ENCODE results near the gene BID. TPM values are rescaled to one million over a fixed set of nuclear protein-coding genes. Genes with fewer than 3 reads are reported as not detected.

BID gene
- total and polyA plus RNA-seq, 2 of the 8 experiments (the other 6 are each of a cell fraction or from before 2014, with no cell fraction given): 39.3 to 114 TPM

- H4K5ac ChIP-seq (ENCODE audit: insufficient read length, low read depth, low read length): no peak overlapping the region
- peaks cover 0 to 1% of the 10 kb centered on the region in 2 experiments for H4K20me1 ChIP-seq (replicated peaks in 1 of 2; ENCODE audit: control insufficient read depth in 1 of 2, insufficient read depth in 2 of 2, low read length in 2 of 2)
- H3K4me1 ChIP-seq (replicated peaks in 1 of 4; ENCODE audit: control insufficient read depth in 3 of 4, insufficient read depth in 4 of 4, low read length in 3 of 4): peaks cover 0 to 1% (median 0%) of the 10 kb centered on the region in 4 experiments; a peak in 2 of 7 replicates
- no peak overlapping the region for H3K4ac ChIP-seq (replicated peaks; ENCODE audit: insufficient read length, low read depth, low read length)
- no peak overlapping the region for H2AFZ ChIP-seq (ENCODE audit: low read length)
- no peak overlapping the region for H3K23ac ChIP-seq (ENCODE audit: insufficient read length)
- WGBS, 2 experiments (ENCODE audit: extremely low coverage in 1 of 2, insufficient coverage in 1 of 2, insufficient read length in 1 of 2, insufficient replicate concordance in 2 of 2, low coverage in 1 of 2, low lambda C conversion rate in 2 of 2, missing lambda C conversion rate in 1 of 2): 87% methylated on average over 12 of the region's 14 CpGs; no CpG with 5 or more reads in 1 of the 2 experiments
- POLR2A ChIA-PET (ENCODE audit: partially characterized antibody): no interaction called here
- no peak overlapping the region for H2BK5ac ChIP-seq (ENCODE audit: low read depth, low read length)
- peaks cover 0 to 3% (median 0%) of the 10 kb centered on the region in 4 experiments; a peak in 1 of 8 replicates for H3K36me3 ChIP-seq (ENCODE audit: control insufficient read depth in 2 of 4, insufficient read depth in 4 of 4, low read length in 3 of 4)
- no peak overlapping the region for H2BK120ac ChIP-seq (replicated peaks; ENCODE audit: low read depth, low read length)
- H3K23me2 ChIP-seq (ENCODE audit: low read depth, low read length): no peaks in the 10 kb centered on the region
- H2BK12ac ChIP-seq (ENCODE audit: low read depth, low read length): no peak overlapping the region
- H3K18ac ChIP-seq (ENCODE audit: extremely low read depth, low read length): no peak overlapping the region
- H4K8ac ChIP-seq (ENCODE audit: extremely low read depth, insufficient read depth, low read length): no peak overlapping the region
- no peak overlapping the region for H3K14ac ChIP-seq (ENCODE audit: insufficient read length)
- no peaks in the 10 kb centered on the region for H3K9me3 ChIP-seq (ENCODE audit: insufficient read depth in 2 of 2, low read depth in 1 of 2, low read length in 1 of 2)
- H3K9ac ChIP-seq (replicated peaks in 1 of 4; ENCODE audit: extremely low read depth in 1 of 4, low read depth in 3 of 4, low read length in 3 of 4): no peak overlapping the region
- H2AK5ac ChIP-seq (ENCODE audit: low read depth, low read length): no peak overlapping the region
- H3K79me2 ChIP-seq (ENCODE audit: control insufficient read depth in 1 of 2, insufficient read depth in 2 of 2, low read length in 2 of 2): no peaks in the 10 kb centered on the region
- H4K91ac ChIP-seq (replicated peaks; ENCODE audit: insufficient read length, low read length): no peak overlapping the region
- FAIRE-seq: no peak
- no peak overlapping the region for H3K4me3 ChIP-seq (ENCODE audit: extremely low read depth in 1 of 4, insufficient read depth in 2 of 4, low read depth in 3 of 4, low read length in 4 of 4)
- CTCF ChIA-PET (ENCODE audit: partially characterized antibody): interaction anchor here (1.8 to 2.4 kb wide), 2 partner anchors 14 to 75 kb away, joined by 7 to 9 read pairs; no protein-coding TSS in a partner anchor
- H3K56ac ChIP-seq (replicated peaks; ENCODE audit: insufficient read length, low read depth, low read length): no peak overlapping the region
- no peak for DNase-seq (ENCODE audit: low read depth in 1 of 2, low spot score in 2 of 2)
- no peak overlapping the region for H3K4me2 ChIP-seq (ENCODE audit: insufficient read depth in 1 of 2, low read depth in 2 of 2, low read length in 2 of 2)
- no peak overlapping the region for H2BK15ac ChIP-seq (ENCODE audit: low read length)
- H2BK20ac ChIP-seq (ENCODE audit: low read length): no peak overlapping the region
- TF ChIP-seq JUN (IDR thresholded peaks at IDR 0.05; ENCODE audit: low read depth, low read length) (no peak), HDAC6 (IDR thresholded peaks at IDR 0.05; ENCODE audit: low read depth, low read length) (no peak), CHD1 (IDR thresholded peaks at IDR 0.05; ENCODE audit: low read depth, low read length) (no peak), YY1 (IDR thresholded peaks at IDR 0.05; ENCODE audit: low read depth, low read length) (no peak), SP4 (IDR thresholded peaks at IDR 0.05; ENCODE audit: low read length) (no peak), PHF8 (conservative IDR thresholded peaks at IDR 0.05; ENCODE audit: low read depth, low read length) (no peak), CBX5 (IDR thresholded peaks at IDR 0.05; ENCODE audit: low read depth, low read length) (no peak), SIRT6 (IDR thresholded peaks at IDR 0.05; ENCODE audit: low read length) (no peak)
- no peaks in the 10 kb centered on the region; the same call in 1 of the 2 replicates for H3K79me1 ChIP-seq (ENCODE audit: low read depth, low read length)
- H3K27ac ChIP-seq (ENCODE audit: low read depth, low read length): no peak overlapping the region
- H3K27me3 ChIP-seq (replicated peaks in 1 of 4; ENCODE audit: control insufficient read depth in 3 of 4, extremely low read depth in 1 of 4, insufficient read depth in 3 of 4, low read length in 3 of 4): no peaks in the 10 kb centered on the region
Measured at GRCh38 chr22:17816649-17817048, 42.4 kb upstream of the BID start.
